ENCODE measurements around the gene PPP1R14C. TPM values are rescaled to one million over a fixed set of nuclear protein-coding genes. Genes with fewer than 3 reads are reported as not detected.

Gene PPP1R14C
- total and polyA plus RNA-seq, 2 experiments from 2014 or later: 1.1 to 1.4 TPM

DNA sequence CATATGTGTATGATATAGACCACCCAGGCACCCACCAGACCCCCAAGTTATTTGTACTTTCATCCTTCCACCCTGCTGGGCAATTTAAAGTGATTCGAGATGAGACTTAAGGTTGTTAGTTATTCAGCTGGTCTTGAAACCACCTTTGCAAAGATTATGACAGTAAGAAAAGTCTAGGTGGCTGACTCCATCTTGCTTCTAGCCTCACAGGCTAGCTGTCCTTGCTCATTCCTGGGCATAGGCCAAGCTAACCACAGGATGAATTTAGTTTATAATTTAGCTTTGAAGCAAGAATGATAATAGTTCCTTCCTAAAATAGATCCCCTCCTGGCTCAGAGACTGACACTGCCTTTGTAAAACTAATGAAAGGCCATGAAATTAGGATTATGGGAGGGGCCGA is 154.0 kb downstream of the PPP1R14C start:
- 0 out of 3 replicates have a peak, but pooled peaks cover under 1% of the 10 kb centered on the region for H3K4me1 Mint-ChIP-seq
- ATAC-seq: no peak
- H3K27me3 Mint-ChIP-seq (ENCODE audit: insufficient read depth, low read depth, poor library complexity): no peaks in the 10 kb centered on the region
- H3K36me3 ChIP-seq (ENCODE audit: insufficient read depth): no peaks in the 10 kb centered on the region; the same call in 1 of the 2 replicates
- H3K27ac ChIP-seq (ENCODE audit: low read depth): no peak overlapping the region
- H3F3A ChIP-seq (replicated peaks; ENCODE audit: low read depth): no peaks in the 10 kb centered on the region
- H3K4me3 ChIP-seq: no peak overlapping the region
- no peaks in the 10 kb centered on the region for H3K9me2 ChIP-seq (ENCODE audit: insufficient read depth)
- no peaks in the 10 kb centered on the region for H3K79me2 ChIP-seq (replicated peaks; ENCODE audit: insufficient read depth)
- H2AFZ ChIP-seq: no peak overlapping the region
- H3K4me3 Mint-ChIP-seq: no peak overlapping the region
- no peaks in the 10 kb centered on the region for H3K27me3 ChIP-seq (ENCODE audit: insufficient read depth)
- no peaks in the 10 kb centered on the region for H4K20me1 ChIP-seq (replicated peaks; ENCODE audit: insufficient read depth)
- TF ChIP-seq REST (IDR thresholded peaks at IDR 0.05; ENCODE audit: unreplicated experiment) (no peak), EZH2phosphoT487 (IDR thresholded peaks at IDR 0.05; ENCODE audit: unreplicated experiment) (no peak), ZNF114 (CRISPR knock-in tag; IDR thresholded peaks at IDR 0.05) (no peak), NANOG (IDR thresholded peaks at IDR 0.05; ENCODE audit: borderline replicate concordance) (no peak), ZNF331 (CRISPR knock-in tag; IDR thresholded peaks at IDR 0.05; ENCODE audit: low read depth) (no peak), POLR2AphosphoS5 (IDR thresholded peaks at IDR 0.05; ENCODE audit: low read depth) (no peak), CREB1 (CRISPR knock-in tag; IDR thresholded peaks at IDR 0.05; ENCODE audit: low read depth) (no peak), STAT1 (IDR thresholded peaks at IDR 0.05; ENCODE audit: unreplicated experiment) (no peak), EZH2 (IDR thresholded peaks at IDR 0.05; ENCODE audit: low read depth, unreplicated experiment) (no peak), CTCF (conservative IDR thresholded peaks at IDR 0.05; ENCODE audit: low read depth in 2 of 2) (no peak), JUNB (IDR thresholded peaks at IDR 0.05; ENCODE audit: unreplicated experiment) (no peak)
- TF ChIP-seq, protein P1, sequence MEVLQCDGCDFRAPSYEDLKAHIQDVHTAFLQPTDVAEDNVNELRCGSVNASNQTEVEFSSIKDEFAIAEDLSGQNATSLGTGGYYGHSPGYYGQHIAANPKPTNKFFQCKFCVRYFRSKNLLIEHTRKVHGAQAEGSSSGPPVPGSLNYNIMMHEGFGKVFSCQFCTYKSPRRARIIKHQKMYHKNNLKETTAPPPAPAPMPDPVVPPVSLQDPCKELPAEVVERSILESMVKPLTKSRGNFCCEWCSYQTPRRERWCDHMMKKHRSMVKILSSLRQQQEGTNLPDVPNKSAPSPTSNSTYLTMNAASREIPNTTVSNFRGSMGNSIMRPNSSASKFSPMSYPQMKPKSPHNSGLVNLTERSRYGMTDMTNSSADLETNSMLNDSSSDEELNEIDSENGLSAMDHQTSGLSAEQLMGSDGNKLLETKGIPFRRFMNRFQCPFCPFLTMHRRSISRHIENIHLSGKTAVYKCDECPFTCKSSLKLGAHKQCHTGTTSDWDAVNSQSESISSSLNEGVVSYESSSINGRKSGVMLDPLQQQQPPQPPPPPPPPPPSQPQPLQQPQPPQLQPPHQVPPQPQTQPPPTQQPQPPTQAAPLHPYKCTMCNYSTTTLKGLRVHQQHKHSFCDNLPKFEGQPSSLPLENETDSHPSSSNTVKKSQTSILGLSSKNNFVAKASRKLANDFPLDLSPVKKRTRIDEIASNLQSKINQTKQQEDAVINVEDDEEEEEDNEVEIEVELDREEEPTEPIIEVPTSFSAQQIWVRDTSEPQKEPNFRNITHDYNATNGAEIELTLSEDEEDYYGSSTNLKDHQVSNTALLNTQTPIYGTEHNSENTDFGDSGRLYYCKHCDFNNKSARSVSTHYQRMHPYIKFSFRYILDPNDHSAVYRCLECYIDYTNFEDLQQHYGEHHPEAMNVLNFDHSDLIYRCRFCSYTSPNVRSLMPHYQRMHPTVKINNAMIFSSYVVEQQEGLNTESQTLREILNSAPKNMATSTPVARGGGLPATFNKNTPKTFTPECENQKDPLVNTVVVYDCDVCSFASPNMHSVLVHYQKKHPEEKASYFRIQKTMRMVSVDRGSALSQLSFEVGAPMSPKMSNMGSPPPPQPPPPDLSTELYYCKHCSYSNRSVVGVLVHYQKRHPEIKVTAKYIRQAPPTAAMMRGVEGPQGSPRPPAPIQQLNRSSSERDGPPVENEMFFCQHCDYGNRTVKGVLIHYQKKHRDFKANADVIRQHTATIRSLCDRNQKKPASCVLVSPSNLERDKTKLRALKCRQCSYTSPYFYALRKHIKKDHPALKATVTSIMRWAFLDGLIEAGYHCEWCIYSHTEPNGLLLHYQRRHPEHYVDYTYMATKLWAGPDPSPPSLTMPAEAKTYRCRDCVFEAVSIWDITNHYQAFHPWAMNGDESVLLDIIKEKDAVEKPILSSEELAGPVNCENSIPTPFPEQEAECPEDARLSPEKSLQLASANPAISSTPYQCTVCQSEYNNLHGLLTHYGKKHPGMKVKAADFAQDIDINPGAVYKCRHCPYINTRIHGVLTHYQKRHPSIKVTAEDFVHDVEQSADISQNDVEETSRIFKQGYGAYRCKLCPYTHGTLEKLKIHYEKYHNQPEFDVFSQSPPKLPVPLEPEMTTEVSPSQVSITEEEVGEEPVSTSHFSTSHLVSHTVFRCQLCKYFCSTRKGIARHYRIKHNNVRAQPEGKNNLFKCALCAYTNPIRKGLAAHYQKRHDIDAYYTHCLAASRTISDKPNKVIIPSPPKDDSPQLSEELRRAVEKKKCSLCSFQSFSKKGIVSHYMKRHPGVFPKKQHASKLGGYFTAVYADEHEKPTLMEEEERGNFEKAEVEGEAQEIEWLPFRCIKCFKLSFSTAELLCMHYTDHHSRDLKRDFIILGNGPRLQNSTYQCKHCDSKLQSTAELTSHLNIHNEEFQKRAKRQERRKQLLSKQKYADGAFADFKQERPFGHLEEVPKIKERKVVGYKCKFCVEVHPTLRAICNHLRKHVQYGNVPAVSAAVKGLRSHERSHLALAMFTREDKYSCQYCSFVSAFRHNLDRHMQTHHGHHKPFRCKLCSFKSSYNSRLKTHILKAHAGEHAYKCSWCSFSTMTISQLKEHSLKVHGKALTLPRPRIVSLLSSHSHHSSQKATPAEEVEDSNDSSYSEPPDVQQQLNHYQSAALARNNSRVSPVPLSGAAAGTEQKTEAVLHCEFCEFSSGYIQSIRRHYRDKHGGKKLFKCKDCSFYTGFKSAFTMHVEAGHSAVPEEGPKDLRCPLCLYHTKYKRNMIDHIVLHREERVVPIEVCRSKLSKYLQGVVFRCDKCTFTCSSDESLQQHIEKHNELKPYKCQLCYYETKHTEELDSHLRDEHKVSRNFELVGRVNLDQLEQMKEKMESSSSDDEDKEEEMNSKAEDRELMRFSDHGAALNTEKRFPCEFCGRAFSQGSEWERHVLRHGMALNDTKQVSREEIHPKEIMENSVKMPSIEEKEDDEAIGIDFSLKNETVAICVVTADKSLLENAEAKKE (CRISPR knock-in tag; IDR thresholded peaks at IDR 0.05): no peak
- TF ChIP-seq, protein P2, sequence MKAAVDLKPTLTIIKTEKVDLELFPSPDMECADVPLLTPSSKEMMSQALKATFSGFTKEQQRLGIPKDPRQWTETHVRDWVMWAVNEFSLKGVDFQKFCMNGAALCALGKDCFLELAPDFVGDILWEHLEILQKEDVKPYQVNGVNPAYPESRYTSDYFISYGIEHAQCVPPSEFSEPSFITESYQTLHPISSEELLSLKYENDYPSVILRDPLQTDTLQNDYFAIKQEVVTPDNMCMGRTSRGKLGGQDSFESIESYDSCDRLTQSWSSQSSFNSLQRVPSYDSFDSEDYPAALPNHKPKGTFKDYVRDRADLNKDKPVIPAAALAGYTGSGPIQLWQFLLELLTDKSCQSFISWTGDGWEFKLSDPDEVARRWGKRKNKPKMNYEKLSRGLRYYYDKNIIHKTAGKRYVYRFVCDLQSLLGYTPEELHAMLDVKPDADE (IDR thresholded peaks at IDR 0.05): no peak
- H3K36me3 Mint-ChIP-seq (ENCODE audit: low read depth): peaks cover 9% of the 10 kb centered on the region
- H3K4me2 ChIP-seq: no peak overlapping the region
- no peak overlapping the region for H3K27ac Mint-ChIP-seq
- no peak for DNase-seq (ENCODE audit: low spot score)
- peaks cover 26% of the 10 kb centered on the region for H3K9me3 Mint-ChIP-seq
- no peaks in the 10 kb centered on the region for H3K4me1 ChIP-seq (ENCODE audit: insufficient read depth)
